Stimulated activated CD8-positive, alpha-beta memory T cell treated with anti-CD3 and anti-CD28 coated beads, Interleukin-7, amount 100 ng/mL, for 24 hours (primary cell): ENCODE data around the gene PPP2CA.
A peak's percentile ranks its signal among the peaks of the same experiment; 100 is the strongest.

Experiments used
- DNase-seq: peaks from one replicate; pipeline ENCODE4 v3.0.0-alpha.2; 2020; ENCODE audit warnings: low read depth

PPP2CA gene

DNA sequence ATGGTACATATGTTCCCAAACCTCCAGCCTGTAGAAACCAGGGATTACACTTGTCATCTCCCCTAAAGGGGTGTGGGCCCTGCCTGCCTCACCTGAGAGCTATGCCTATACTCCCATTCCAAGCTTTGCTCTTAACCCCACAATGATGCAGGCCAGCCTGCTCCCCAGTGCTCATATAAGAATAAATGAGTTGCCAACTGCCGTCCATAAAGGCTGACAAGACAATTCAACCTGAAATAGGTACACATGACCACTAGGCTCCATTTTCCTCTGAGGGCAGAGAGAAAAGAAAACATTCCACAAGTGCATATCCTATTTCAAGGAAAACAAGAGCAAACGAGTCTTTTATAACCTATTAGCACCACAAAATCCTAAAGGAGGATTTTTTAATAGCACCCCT is 77.6 kb downstream of the PPP2CA start:
- no peak for DNase-seq

DNA sequence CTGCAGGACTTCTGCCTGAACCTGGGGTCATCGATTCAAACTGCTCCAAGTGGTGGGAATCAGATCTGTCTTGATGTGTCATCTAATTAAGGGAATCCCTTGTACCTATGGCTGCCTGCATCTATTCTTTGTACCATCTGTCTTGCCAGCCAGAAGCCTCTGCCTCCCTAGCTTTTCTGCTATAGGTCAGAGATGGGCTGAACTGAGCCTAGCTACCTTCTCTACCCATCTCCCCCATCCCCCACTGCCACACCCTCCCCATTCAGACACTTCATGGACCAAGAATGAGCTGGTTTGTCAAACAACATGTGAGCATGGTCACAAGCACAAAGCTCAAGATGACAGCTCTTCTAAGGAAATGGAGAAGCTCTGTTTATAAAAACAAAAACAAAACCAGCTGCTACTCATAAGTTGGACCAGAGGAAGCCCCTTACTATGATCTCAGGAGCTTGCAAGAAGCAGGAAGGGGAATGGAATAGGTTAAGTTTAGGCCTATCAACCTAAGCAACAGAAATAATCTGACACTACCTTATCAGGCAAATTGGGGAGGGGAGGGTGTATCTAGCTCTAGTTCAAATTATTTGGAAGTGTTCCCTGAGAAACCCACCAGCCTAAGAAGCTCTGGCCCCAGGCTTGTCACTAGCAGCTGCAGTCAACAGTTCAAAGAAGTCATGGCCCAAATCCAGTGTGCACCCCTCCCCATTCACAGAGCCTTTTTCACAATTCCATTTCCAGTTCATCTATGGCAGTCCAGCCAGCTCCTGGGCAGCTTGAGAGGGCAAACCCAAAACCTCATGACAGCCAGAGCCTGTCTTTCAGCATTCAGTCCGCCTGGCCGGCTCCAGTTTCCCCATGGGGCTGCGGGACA is 79.0 kb downstream of the PPP2CA start:
- DNase-seq: no peak

DNA sequence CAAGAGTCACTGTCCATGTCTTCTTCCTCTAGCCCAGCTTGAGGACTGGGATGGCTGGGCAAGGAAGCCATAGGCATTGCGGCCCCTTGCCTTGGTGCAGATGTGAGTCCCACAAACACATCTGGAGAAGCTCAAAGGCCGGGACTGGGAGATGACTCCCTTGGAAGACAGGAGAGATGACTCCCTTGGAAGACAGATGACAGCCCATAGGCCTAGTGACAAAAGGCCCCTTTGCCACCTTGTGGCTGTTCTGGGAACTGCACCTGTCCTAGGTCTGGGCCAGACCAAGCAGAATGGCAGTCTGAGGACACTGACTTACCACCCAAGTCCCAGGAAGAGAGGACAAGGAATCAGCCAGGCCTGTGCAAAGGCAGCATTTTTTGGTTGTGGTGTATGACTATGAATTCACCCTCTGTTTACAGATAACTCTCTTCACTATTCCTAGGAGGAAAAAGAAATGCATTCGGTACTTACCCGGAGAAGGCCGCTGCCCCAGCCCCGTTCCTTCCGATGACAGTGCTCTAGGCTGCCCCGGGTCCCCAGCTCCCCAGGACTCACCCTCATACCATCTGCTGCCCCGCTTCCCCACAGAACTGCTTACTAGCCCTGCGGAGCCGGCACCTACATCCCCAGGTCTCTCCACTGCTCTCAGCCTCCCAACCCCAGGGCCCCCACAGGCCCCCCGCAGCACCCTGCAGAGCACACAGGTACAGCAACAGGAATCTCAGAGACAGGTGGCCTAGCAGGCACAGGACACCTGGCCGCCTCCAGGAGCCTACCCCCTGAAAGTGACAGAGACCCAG is 79.9 kb downstream of the PPP2CA start:
- peak; percentile 71 for DNase-seq

DNA sequence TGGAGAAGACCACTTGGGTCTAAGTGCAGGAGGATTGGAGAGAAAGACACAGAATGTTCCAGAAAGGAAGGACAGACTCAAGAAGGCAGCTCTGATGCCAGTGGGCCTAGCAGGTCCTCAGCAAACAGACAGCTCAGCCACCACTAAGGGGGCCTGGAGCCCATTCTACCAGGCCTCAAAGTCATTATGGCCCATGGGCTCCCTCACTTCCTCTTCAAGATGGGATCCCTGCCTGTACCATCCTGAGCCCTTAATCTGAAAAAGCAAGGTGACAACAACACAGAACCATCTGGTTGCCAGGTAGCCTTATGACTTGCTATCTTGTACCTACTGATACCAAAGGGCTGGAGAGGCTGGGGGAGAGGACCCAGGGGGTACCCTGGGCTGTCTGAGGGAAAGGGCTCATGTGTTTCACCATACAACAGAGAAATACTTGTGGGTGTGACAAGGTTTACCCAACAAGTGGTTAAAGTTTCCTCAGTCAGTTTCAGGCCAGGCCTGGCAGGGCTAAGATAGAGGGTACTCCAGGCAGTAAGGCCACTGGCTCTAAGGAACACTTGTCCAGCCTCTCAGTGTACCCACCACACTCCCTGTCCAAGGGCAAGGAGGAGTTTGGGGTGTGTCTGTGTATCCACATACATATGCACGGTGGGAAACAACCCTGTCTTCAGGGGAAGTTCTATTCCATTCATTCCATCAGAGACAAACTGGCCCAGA is 80.7 kb downstream of the PPP2CA start:
- DNase-seq: no peak
